OCI-LY7 (cell line): Measurements from ENCODE around the gene MYMK.

Experiments used
- CTCF ChIP-seq: fragments of 200-600 bp; sonication (generic); conservative IDR thresholded peaks from 2 replicates; pipeline ENCODE4 v1.5.1; 2014; ENCODE audit warnings: mild to moderate bottlenecking, antibody characterized with exemption, low read length, moderate library complexity, mixed read lengths
- EZH2phosphoT487 ChIP-seq: fragments of 200-600 bp; sonication (generic); IDR thresholded peaks from 2 replicates; pipeline ENCODE4 v1.6.1; 2018; ENCODE audit warnings: low read depth, borderline replicate concordance, mild to moderate bottlenecking, mixed run types, antibody characterized with exemption, low read length, moderate library complexity, mixed read lengths

- TF ChIP-seq CTCF: no peak
- no peak for TF ChIP-seq EZH2phosphoT487
Observed at GRCh38 chr9:133535306-133535877, 10.6 kb upstream of the MYMK start.
